GM19455 (cell line): ENCODE data around the gene SLC49A3.
"Not testable (repeated sequence)": the region's sequence is repeated elsewhere in the genome, so short reads cannot be mapped to it uniquely, and the experiment has no call there.

Source experiments
- ATAC-seq: cut with Tn5 transposase; IDR thresholded peaks from one replicate; pipeline ENCODE4 v1.9.1; 2021; ENCODE audit not compliant: unreplicated experiment

Gene SLC49A3

DNA sequence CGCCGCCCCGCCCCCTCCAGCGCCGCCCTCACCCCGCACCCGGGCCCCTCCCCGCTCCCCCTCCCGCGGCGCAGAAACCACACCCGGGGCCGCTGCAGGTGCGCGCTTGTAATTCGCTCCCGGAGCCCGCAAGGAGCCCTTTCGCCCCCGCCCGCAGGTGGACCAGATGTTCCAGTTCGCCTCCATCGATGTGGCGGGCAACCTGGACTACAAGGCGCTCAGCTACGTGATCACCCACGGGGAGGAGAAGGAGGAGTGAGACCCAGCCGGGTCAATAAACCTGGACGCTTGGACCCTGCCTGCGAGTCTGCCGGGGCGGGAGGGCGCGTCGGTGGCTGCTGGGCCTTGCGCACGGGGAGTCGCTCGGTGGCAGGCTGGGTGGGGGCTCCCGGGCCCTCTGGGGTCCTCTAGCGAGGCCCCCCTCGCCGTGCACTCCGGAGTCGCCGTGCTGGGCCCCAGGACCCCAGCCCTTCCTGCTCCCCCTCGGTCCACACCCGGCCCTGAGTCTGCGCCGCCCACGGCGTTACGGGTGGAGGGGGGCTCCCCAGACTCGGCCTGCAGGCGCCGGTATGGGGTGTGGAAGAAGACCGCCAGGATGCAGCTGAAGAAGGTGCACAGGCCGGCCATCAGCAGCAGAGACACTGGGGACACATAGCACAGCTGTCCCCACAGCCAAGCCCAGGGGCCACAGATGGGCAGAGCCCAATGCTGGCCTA lies 7.1 kb downstream of the SLC49A3 start:
- no peak for ATAC-seq

DNA sequence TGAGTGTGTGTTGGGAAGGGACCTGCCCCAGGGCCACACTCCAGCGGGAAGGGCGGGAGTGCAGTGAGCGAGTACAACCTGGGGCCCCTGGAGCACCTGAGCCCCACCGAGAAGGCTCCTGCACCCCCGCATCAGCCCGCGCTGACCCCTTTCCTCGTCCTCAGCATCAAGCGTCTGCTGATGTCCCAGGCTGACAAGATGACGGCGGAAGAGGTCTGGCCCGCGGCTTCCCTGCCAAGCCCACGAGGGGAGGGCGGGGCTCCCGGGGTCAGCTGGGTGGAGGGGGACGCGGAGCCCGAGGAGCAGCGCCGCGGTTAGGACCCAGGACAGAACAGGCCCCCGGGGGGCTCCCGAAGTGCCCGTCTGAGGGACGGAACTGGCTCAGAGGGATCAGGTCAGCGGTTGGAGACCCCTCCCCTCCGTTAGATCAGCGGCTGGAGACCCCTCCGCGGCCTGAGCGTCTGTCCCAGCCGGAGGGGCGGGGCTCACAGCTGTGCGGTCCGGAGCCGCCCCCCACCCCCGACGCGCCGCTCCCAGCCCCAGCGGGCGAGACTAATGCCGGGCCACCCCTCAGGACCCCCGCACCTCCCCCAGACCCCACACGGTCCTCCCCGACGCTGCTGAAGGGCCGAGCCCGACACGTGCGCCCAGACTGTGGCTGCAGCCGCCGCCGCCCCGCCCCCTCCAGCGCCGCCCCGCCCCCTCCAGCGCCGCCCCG lies 7.9 kb downstream of the SLC49A3 start:
- ATAC-seq: no peak

DNA sequence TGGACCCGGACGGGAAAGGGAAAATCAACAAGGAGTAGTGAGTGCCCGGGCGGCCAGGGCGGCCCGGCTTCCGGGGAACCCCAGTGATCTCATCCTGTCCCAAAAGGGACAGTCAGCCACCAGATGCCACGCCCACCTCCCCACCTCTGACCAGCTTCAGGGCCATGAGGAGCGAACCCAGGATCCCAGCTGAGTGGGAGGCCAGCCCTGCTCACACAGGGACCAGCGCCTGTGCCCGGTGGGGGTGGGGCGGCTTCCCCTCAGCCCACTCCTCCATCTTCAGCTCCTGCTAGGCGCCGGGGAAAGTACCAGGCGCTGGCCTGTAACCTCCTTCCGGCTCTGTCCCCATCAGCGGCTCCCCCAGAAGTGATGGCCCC lies 8.4 kb downstream of the SLC49A3 start:
- ATAC-seq: no peak

- no peak for ATAC-seq
Measured at GRCh38 chr4:680091-680490, 8.9 kb downstream of the SLC49A3 start.

DNA sequence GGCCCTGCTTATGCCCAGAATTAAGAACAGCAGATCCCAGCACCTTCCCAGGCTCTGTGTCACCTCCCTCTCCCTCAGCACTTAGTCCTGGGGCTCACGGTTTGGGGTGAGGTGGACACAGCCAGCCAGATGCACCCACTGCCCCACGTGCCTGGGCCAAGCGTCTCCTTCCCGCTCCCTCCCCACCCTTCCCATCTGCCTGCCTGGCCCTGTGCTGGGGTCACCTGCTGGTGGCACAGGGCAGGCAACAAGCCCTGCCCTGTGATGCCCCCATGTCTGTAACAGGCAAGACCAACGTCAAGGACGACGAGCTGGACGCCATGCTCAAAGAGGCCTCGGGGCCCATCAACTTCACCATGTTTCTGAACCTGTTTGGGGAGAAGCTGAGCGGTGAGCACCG lies 9.3 kb downstream of the SLC49A3 start:
- ATAC-seq: no peak

DNA sequence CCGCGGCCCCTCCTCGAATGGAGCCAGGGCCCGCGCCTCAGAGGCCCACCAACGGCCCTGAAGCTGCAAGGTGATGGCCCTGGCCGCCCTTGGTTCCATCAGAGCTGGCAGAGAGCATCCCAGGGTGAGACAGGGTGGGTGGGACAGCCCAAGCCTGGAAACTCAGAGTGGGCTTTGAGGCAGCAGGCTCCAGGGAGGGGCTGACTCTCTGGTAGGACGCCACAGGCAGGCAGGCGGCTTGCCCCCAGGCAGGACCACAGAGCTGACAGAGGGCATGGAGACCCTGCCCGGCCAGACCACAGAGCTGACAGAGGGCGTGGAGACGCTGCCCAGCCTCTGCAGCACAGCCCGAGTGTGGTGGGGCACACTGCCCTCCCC lies 9.9 kb downstream of the SLC49A3 start:
- no peak for ATAC-seq

DNA sequence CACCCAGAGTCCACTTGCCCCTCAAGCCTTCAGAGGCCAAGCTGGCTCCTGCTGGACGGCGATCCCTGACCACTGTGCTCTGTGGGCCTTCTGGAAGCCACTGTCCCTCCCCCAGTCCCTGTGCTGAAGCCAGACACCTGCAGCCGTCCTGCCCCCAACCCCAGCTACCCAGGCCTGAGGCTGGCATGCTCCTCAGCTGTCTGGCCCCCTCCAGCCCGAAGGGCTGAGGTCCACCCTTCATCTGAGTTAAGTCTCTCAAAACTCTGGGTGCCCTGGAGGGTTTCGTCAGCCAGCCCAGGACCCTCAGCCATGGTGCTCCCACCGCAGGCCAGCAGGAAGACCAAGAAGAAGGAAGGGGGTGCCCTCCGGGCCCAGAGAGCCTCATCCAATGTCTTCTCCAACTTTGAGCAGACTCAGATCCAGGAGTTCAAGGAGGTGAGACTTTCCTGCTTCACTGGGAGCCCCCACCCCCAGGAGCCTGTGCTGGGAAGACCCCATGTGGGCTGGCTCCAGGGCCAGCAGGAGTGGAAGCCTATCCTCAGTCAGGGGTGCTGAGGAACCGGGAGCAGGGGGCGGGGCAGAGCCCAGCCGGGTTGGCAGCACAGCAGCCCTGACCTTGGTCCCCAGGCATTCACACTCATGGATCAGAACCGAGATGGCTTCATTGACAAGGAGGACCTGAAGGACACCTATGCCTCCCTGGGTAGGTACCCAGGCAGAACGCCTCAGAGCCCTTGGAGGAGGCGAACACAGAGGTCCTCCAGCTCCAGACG lies 10.4 kb downstream of the SLC49A3 start:
- no peak for ATAC-seq

- no peak for ATAC-seq
Measured at GRCh38 chr4:677431-678293, 11.3 kb downstream of the SLC49A3 start.

DNA sequence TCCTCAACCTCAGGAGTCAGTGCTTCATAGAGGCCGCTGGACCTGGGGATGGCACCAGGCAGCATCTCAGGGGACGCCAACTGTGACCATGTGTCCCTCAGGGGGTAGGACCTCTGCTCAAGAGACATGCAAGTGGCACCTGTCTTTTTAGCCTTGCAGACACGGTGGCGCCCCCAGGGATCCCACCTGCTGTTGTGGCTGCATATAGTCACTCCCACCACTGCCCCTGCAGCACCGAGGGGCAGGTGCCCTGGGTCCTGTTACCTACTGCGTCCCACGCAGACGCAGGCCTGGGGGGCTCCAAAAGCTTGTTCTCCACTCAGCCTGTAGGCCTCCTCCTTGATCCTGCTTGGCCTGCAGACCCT lies 12.1 kb downstream of the SLC49A3 start:
- no peak for ATAC-seq

DNA sequence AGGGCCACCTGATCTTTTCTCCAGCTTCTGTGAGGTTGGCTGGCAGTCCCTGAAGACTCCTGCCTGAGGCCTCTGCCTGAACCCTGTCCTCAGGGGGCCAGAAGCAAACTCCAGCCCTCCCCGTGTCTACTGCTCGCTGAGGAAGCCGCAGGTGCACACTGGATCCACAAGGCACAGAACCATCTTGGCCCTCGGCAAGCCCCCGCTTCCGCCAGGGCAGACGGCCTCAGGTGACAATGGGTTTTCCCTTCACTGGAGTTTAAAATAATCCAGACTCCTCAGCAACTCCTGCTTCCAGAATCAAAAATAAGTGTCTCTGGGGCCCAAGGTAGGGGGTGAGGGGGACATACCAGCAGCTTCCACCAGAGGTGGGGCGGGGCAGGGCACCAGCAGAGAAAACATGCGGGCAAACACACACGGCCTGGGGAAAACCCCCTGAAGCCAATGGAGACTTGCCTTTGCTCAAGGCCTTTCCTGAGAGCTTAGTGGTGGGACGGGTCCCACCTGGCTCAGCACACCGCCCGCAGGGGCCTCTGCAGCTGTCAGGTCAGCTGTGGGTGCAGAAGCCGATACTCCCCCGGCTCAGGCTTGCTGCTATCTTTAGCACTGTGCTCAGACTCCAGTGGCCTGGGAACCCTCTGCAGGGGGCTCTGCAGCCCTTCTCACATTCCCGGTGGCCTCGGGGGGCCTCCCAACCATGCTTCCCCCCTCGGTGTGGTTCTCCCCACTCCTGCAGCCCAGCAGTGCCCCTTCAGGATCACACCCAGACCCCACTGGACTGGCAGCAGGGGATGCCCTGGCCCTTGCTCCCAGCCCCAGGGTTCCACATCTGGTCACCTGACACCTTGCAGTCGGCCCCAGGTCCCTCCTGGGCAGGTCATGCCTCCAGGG lies 12.7 kb downstream of the SLC49A3 start:
- ATAC-seq: peak; percentile 21

GRCh38 chr4:675036-675882 lies 13.7 kb downstream of the SLC49A3 start:
- ATAC-seq: peak; percentile 5

DNA sequence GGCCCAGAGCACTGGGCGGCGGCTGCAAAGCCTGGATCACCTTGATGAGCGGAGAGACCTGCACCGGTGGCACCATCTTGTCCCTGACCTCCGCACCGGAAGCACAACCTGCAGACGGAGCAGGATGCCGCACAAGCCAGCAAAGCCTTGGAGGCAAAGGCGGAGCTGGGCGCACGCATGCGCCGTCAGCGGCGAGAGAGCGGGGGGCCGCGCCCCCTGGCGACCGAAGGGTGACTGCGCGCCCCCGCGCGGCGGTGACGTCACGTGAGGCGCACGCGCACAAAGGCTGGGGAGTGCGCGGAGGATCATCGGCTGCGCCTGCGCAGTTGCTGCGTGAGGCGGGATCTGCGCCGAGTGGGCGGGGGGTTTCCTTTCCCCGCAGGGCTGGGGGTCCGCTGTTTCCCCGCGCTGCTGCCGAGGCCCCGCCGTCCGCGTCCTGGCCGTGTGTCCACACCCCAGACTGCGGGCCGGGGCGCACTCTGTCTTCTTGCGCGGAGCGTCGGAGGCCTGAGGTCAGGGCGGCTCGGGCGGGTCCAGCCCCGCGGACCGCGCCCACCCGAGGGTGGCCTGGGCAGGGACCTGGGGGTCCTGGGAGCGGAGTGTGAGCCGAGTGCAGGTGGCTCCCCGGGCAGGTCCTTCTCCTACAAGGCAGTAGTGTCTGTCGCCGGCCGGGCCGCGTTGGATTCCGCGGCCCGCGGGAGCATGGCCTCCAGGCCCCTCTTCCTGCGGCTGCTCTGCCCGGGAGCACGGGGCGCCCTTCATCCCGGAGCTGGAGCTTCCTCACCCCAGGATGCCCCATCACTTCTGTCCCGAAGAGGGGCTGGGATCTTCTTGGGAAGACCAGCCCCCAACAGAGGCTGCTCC lies 14.5 kb downstream of the SLC49A3 start, which contains the start of the genes ATP5ME and MYL5:
Gene ATP5ME, minus strand, starts transcription at position 105 of the 864 bp plus-strand sequence. Its CDS starts 29 bp downstream, at position 76.
Gene MYL5, plus strand, starts transcription at position 371 of the 864 bp plus-strand sequence. CDS start 3,485 bp downstream, outside the sequence.
- peak; percentile 75 for ATAC-seq

DNA sequence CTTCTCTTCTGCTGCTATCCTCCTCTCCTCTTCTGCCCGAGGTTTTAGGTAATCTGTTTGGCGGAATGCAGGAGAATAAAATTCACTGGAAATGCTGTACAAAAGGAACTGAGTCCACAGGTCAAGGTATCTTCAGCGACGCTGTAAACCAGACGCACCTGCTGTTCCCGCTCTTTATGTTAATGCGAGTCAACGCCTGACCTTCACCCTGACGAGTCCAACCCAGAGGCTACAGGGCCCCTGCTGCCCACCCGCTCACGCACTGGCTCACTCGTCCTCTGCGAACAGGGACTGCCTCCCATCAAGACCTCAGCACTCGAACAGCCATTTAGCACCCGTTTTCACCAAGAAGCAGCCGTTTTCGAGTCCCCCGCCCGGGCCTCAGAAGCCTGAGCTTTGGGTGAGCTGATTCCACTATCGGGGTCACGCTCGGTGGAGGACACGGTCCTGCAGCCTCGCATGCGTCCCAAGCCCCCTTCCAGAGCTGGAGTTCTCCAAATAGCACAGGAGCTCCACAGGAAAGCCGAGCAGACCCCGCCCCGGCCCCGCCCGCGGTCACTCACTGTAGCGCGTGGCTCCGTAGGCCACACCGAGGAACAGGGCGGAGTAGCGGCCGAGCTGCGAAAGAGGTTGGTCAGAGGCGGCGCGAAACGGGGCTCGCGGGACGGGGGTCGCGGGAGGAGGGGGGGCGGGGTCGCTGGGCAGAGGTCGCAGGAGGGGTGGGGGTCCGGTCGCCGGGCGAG lies 15.4 kb downstream of the SLC49A3 start:
- ATAC-seq: no peak

DNA sequence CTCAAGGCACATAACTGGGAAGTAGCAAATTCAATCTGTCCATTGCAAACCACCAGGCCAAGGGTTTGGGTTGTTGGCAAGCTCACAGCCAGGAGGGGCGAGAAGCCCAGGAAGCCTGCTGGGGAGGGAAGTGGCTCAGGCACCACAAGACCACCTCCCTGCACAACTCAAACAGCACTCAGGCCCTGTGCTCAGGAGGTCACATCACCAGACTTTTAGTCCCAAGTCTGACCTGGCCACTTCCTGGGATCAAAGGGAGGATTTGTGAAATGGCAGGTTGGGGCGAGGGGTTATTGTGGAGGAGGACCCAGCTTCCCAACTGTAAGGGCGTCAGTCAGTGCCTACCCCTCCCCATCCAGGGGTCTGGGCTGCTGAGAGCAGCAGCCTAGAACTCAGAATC lies 17.2 kb downstream of the SLC49A3 start:
- ATAC-seq: no peak

GRCh38 chr4:669806-670559 lies 19.0 kb downstream of the SLC49A3 start:
- not testable (repeated sequence) for ATAC-seq

DNA sequence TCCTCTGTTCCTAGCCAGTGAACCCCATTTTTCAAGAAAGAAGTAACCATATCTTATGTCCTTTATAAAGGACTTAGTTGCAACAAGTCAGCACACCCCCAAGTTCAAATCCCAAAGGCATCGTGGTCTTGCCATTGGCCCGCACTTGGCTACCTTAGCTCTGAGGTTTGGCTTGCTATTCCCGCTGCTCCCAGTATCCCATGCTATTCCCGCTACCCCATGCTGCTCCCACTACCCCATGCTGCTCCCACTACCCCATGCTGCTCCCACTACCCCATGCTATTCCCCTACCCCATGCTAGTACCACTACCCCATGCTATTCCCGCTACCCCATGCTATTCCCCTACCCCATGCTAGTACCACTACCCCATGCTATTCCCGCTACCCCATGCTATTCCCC lies 20.7 kb downstream of the SLC49A3 start:
- ATAC-seq: not testable (repeated sequence)

GRCh38 chr4:667545-667925 lies 21.4 kb downstream of the SLC49A3 start:
- ATAC-seq: no peak
